Activated CD8-positive, alpha-beta memory T cell treated with anti-CD3 and anti-CD28 coated beads, Interleukin-2, amount 50 U/mL, for 1 hour (primary cell): ENCODE results near the gene BTBD1.
A peak's percentile ranks its signal among the peaks of the same experiment; 100 is the strongest.
"Not testable (repeated sequence)": the region's sequence is repeated elsewhere in the genome, so short reads cannot be mapped to it uniquely, and the experiment has no call there.

Experiments used
- DNase-seq: peaks from one replicate; pipeline ENCODE4 v3.0.0-alpha.2; 2020; ENCODE audit errors: extremely low read depth

The BTBD1 gene

GRCh38 chr15:83057696-83058376 lies 9.2 kb downstream of the BTBD1 start:
- no peak for DNase-seq

DNA sequence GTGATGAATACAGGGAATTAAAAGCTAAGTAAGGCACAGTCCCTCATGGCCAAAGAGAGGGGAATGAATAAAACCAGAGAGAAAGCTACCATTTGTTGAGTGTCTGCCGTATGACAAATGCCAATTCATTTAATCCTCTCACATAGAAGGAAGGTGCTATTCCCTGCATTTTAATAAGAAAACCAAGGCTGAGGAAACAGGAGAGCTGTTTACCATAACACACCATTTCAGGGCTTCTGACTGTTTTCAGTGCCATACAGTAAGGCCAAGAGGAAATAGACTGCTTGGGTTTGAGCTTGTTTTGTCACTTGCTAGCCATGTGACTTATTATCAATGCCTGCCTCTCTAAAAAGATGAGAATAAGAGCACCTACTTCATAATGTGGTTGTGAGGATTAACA lies 10.1 kb downstream of the BTBD1 start:
- DNase-seq, result no peak

GRCh38 chr15:83053151-83053550 lies 13.9 kb downstream of the BTBD1 start:
- DNase-seq, result no peak

DNA sequence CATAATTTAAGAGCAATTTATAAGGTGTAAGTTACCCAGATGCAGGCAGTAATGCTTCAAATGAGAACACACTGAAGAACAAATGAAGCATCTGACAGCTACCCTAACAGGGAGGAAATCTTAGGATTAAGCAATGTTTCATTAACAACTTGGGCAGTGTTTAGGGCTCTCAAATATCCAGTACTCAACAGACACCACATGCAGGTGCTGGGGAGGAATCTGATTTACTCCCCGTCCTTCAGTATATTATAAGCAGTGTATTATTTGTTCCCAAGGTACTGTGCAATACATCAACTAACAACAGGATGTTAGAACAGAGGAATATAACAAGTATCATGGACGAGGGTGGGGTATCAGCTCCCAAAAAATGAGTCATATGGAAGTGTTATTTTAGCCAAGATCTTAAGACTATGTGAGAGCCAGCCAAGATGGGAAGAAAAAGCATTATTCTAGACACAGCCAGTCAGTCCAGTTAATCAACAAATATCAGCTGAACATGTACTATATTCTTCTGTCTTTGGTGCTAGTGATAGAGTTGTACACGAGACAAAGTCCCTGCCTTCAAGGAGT lies 20.4 kb downstream of the BTBD1 start:
- no peak for DNase-seq

GRCh38 chr15:83044156-83044555 lies 22.9 kb downstream of the BTBD1 start:
- DNase-seq, result no peak

- no peak for DNase-seq
These were observed 27.8 kb downstream of the BTBD1 start for GRCh38 chr15:83039206-83039605.

- no peak for DNase-seq
These were observed 30.8 kb downstream of the BTBD1 start for GRCh38 chr15:83036253-83036652.

GRCh38 chr15:83031234-83031633 lies 35.8 kb downstream of the BTBD1 start:
- not testable (repeated sequence) for DNase-seq

GRCh38 chr15:83030021-83030420 lies 37.0 kb downstream of the BTBD1 start:
- DNase-seq, result no peak

GRCh38 chr15:83018436-83018835 lies 48.6 kb downstream of the BTBD1 start:
- no peak for DNase-seq

DNA sequence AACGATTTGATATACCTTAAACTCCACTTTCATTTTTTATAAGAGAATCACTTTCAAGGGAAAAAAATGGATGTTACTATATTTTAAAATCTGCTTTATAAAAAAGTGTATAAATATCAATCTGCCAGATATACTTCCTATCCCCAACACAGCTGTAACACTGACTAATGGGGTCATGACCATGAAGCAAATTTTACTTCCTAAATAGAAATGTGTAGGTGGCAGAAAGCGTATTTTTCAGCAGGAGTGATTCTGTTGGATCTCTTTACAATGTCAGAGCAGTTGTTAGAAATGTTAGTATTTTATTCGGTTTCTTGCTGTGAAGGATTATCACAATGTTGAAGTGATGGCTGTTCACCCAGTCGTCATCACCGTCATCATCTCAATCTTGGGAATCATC lies 50.1 kb downstream of the BTBD1 start:
- no peak for DNase-seq

DNA sequence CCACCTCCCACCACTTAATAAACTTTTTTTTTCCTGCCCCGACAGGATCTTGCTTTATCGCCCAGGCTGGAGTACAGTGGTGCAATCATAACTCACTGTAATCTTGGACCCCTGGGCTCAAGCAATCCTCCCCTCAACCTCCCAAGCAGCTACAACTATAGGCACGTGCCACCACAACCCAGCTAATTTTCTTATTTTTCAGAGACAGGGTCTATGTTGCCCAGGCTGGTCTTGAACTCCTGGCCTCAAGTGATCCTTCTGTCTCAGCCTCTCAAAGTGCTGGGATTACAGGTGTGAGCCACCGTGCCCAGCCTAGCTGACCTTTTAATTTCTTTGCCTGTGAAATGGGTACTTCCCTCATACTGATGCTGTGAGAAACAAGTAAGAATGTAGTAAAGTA lies 51.7 kb downstream of the BTBD1 start:
- DNase-seq, result no peak

GRCh38 chr15:83014205-83014653 lies 52.8 kb downstream of the BTBD1 start:
- DNase-seq, result no peak

DNA sequence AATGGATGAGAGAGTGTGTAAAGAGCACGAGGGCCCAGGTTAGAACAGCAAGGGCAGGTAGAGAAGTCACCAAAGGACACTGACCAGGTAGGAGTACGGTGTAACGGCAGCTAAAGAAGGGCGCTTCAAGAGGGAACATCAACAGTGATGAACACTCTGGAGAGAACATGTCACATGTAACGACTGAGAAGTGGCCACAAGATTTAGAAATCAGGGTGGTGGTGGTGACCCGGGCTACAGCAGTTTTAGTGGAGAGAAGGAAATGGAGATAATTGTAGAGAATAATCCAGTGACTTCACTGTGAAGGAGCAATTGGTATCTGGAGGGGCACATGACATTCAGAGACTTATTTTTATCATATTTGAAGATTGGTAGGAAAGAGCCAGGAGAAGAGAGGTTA lies 54.4 kb downstream of the BTBD1 start:
- DNase-seq, result no peak

DNA sequence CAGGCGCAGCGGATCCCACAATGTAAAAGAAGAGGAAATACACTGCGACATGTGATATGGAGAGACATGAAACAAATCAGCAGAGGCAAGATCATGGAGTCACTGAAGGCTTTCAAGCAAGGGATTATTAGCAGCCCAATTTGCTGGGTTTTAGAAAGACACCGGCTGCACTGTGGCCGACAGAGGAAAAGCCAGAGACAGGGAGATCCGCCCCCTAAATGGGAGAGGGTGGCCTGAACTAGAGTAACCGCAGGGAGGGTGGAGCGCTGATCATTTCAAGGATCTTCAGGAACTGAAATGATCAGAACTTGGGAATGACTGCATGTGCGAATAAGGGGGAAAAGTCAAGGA lies 55.0 kb downstream of the BTBD1 start:
- no peak for DNase-seq

DNA sequence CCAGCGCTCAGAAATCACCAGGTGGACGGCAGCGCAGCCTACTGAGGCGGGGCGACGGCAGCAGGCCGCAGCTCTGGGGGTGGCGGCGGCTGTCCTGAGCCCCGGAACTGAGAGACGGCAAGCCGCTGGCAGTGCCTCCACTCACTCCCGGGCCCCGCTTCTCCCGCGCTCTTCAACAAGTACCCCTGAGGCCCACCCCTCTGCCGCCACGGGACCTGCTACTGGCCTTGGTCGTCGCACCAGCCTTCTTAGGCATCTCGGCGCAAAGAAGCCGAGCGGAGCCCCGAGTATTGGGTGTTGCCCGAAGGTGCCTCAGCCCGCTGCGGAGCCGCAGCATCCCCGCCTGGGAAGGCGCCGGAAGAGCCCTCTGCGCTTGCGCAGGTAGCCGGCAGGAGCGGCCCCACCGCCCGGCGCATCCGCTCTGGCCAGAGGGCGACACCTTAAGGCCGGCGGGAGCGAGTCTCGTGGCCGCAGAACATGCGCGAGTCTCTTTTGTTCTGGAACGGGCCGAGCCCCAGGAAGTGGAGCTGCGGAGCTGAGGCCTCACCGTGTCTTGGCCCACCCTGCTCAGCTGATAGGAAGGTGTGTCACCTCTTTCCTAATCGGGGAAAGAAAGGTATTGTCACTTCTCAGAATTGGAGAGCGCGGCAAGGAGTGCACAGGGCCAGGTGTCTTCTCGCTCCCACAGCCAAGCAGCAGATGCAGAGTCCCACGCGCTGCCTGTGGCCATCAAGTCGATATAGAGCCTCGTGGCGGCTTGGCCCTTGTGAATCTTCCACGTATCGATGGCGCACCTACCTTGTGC lies 55.6 kb downstream of the BTBD1 start, which contains the start of gene C15orf40:
Gene C15orf40 (minus strand): TSS at position 369 of the 805 bp plus-strand sequence. CDS start 32 bp downstream, at position 337.
- peak; percentile 69 for DNase-seq

GRCh38 chr15:83010709-83011270 lies 56.3 kb downstream of the BTBD1 start:
- DNase-seq, result peak; percentile 48

DNA sequence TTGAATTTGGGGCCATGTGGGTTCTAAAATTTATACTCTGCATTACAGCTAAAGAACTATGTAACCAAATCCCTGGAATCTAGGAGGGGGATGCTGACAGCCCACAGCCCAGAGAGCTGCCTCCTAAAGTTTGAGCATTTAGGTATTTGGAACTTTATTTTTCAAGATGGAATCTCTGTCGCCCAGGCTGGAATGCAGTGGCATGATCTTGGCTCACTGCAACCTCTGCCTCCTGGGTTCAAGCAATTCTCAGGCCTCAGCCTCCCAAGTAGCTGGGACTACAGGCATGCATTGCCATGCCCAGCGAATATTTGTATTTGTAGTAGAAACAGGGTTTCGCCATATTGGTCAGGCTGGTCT lies 66.4 kb downstream of the BTBD1 start:
- not testable (repeated sequence) for DNase-seq

- no peak for DNase-seq
These were observed 67.0 kb downstream of the BTBD1 start for GRCh38 chr15:82999905-83000671.

GRCh38 chr15:82999426-82999825 lies 67.6 kb downstream of the BTBD1 start:
- no peak for DNase-seq

- DNase-seq, result no peak
These were observed 71.1 kb downstream of the BTBD1 start for GRCh38 chr15:82995938-82996337.

DNA sequence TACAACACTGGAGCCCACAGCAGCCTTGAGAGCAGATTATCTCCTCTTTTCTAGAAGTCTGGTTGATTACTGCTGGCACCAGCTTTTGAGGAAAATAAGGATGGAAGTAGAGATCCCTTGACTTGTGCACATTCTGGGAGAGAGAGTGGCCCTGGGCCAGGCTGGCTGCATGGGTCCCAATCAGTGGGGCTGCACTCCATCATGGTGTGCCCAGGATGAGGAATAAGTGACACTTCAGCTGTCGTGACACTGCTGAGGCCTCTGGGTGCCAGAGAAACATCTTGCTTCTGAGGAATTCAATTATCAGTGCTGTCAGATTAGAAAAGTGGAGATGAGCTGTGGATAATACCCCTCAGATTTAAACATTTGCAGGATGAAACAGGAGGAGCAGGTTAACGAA lies 72.0 kb downstream of the BTBD1 start:
- DNase-seq, result no peak
